M059J (cell line): ENCODE results near the gene APPL1. TPM values are rescaled to one million over a fixed set of nuclear protein-coding genes. Genes with fewer than 3 reads are reported as not detected.
A peak's percentile ranks its signal among the peaks of the same experiment; 100 is the strongest.

Experiments used
- DNase-seq: peaks from one replicate; pipeline ENCODE4 v3.0.0-alpha.2; 2012; ENCODE audit warnings: low read depth
- total RNA-seq: library from RNA; depleted of rRNA; stranded (reverse); fragments of >200 nt; shearing (Covaris generic); gene quantifications from 2 replicates; pipeline ENCODE4 v1.2.3, GENCODE V29; 2014; rRNA removed

The APPL1 gene, protein sequence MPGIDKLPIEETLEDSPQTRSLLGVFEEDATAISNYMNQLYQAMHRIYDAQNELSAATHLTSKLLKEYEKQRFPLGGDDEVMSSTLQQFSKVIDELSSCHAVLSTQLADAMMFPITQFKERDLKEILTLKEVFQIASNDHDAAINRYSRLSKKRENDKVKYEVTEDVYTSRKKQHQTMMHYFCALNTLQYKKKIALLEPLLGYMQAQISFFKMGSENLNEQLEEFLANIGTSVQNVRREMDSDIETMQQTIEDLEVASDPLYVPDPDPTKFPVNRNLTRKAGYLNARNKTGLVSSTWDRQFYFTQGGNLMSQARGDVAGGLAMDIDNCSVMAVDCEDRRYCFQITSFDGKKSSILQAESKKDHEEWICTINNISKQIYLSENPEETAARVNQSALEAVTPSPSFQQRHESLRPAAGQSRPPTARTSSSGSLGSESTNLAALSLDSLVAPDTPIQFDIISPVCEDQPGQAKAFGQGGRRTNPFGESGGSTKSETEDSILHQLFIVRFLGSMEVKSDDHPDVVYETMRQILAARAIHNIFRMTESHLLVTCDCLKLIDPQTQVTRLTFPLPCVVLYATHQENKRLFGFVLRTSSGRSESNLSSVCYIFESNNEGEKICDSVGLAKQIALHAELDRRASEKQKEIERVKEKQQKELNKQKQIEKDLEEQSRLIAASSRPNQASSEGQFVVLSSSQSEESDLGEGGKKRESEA
- 12.8 and 19.0 TPM in 2 replicates for total RNA-seq

DNA sequence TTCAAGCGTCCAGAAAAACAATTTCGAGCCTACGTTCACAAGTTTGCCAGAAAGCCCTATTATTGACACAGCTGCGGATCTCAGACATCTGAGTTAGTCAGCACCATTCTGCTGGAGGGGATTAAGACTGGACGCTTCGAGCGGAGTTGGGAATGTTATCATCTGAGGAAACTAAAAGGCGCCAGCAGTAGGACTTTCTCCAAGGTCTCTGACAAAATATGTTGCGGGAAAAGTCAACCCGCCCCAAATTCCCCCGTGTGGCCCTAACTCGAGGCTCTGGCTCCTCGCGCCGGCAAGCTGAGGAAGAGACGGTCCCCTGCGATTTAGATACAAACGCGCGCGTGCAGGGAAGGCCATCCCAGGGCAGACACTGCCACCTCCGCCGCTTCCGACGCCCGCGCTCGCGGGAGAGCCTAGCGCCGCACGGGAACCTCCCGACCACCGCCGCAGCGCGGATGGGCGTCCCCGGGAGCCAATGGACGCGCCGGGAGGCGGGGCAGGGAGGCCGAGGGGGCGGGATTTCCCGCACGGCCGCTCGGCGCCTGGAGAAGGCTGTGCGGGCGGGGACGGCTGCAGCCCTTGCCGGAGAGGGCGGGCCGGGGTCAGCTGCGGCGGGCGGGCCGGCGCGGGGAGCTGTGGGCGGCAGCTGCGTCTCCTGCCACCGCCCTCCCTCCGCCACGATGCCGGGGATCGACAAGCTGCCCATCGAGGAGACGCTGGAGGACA is at the start of gene APPL1:
TSS of gene APPL1 (plus strand) at position 526 of the 726 bp plus-strand sequence. CDS start at position 681, 155 bp downstream.
- DNase-seq = peak; percentile 83

- DNase-seq = peak; percentile 38
Observed at GRCh38 chr3:57179580-57180410, 47.7 kb upstream of the APPL1 start.

- DNase-seq = no peak
Observed at GRCh38 chr3:57184526-57184925, 43.0 kb upstream of the APPL1 start.

DNA sequence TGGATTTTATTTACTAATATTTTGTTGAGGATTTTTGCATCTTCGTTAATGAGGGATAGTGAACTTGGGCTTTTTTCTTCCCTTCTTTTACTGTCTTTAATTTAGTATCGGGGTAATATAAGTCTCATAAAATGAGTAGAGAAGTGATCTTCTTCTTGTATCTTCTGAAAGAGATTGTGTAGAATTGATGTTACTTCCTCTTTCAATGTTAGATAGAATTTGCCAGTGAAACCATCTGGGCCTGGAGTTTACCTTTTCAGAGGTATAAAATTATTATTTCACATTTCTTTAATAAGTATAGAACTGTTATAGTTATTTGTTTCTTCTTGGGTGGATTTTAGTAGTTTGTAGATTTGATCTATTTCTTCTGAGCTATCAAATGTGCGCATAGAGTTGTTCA is 35.5 kb upstream of the APPL1 start:
- DNase-seq = no peak

DNA sequence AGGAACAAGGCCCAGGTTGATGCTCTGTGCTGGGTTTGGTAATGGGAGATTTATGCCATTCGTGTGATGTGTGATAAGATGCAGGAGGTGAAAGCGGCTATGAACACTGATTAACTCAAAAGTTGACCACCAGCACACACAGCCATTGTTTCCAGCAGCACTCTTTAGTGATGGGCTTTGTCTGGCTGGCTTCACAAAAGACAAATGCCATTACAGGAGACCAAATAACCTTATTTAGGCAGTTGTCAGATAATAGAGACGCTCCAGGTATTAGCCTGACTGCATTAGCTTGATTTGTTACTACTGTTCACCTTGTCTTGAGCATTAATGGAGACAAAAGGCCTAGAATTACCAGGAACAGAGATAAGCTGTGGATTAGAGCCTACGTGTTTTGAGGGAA is 32.9 kb upstream of the APPL1 start:
- DNase-seq = no peak

GRCh38 chr3:57199895-57200297 is 27.6 kb upstream of the APPL1 start, which contains the start of gene HESX1:
TSS of gene HESX1 (minus strand) at chr3:57199978. CDS start at chr3:57199918, 60 bp downstream.
- no peak for DNase-seq

DNA sequence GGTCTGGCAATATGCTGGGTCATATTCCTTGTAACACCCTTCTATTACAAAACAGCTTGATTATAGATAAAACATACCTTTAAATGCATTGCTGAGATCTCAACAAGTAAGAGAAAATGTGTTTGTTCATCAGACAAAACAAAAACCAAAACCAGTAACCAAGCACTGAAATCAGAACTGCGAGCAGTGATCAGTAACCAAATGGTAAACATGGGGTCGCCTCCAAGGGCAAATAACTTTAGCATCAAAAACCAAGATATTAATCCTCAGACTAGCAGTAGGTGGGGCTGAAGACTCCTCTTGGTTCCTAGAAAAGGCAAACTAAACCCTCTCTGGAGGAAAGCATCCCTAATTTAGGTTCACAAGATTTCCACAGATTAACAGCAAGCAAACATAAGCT is 21.1 kb upstream of the APPL1 start:
- DNase-seq = no peak

DNA sequence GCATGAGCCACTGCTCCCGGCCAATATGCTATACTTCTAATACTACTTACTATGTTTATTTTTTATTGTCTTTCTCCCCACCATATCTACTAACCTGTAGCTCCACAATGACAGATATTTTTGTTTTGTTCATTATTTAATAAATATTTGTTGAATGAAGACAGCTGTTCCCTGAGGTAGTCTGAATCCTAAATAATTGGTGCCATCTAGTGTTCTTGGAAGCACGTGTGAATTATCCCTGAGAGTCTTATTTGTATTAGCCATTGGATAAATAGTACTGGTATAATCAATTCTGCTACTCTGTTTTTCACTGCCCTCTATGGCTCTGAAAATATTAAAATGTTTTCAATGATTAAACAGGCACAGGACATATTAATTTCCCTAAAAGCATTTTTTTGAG is 5.6 kb upstream of the APPL1 start:
- DNase-seq = peak; percentile 20

DNA sequence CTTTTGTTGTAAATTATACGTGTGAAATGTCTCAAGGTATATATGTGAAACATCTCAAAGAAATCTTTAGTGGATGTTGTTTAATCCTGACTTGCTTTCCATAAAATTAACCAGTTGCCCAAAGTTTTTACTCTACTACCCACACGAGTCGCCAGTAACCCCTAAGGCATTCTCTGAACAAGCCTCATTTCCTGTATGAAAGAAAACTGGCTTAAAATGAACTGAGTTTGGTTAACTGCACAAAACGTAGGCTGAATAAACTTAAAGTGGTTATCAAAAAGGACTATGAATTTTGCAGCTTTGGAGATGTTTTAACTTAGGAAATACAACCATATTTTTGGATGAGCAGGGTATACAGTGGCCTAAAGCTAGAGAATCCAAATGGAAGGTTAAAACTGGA is 2.7 kb upstream of the APPL1 start:
- DNase-seq = peak; percentile 40

GRCh38 chr3:57226176-57226575 is 1.4 kb upstream of the APPL1 start:
- DNase-seq = no peak

DNA sequence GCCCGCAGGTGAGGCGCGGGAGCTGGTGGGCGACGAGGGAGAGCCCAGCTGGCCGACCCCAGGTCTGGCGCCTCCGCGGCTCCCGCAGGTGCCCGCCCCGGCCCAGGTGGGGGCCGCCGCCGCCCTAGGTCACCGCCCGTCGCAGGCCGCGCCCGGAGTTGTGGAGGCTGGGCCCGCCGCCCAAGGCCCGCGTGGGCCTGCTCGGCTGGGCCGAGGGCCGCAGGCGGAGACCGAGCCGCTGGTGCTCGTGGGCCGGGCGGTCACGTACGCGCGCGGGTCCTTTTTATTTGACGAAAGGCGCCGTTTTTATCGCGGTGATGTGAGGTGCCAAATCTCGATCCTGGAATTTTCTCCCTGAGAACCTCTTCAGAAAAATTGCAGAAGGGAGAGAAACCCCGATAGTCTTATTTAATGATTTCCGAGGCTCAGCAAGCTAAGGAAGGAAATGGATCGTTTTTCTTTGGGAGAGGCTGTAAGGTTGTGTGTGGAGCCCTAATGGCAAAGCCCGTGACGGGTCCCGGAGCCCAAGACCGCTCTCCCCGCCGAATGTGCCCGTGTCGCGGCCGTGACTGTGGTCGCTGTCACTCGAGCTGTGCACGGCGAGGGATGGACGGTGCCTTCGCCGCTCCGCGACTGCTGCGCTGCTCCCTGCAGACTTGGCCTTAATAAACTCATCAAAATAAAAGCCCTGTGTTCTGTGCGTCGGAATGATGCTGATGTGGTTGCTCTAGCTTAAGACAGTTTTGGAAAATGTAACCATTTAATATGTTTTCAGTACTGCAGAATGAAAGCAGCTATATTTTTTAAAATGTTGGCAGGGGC is 612 bp downstream of the APPL1 start:
- peak; percentile 54 for DNase-seq

DNA sequence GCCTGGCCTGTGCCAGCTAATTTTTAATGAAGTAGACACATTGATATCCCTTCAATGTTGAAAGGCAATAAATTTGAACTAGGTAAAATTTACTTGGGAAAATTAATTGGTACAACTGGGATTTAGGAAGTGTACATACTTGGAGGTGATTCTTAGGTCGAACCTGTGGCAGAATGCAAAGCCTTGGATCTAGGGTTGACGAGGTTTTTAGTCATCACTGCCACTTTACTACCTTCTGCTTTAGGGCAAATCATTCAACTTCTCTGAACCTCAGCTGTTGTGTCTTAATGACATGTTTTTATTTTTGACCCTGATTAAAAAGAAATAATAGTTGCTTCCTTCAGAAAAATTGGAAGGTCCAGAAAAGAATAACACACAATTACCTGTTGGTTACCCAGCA is 2.5 kb downstream of the APPL1 start:
- peak; percentile 54 for DNase-seq

GRCh38 chr3:57233799-57234198 is 6.3 kb downstream of the APPL1 start:
- no peak for DNase-seq

- DNase-seq = no peak
Observed at GRCh38 chr3:57234613-57235575, 7.4 kb downstream of the APPL1 start.

DNA sequence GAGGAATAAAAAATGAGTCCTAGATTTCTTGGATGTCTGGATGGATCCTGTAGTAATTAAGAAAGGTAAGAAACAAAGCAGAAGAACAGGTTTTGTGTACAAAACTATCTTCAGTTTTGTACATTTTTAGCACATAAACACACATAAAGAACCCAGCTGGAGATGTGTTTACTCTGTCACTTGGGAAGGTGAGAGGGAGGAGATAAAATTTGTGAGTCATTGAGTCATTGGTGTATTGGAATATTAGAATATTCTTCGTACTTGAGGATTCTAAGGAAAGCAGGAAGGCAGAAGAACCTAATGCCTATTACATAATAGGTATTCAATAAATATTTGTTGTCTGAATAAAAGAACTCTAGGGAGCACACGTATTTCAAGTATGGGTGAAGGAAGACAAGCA is 17.4 kb downstream of the APPL1 start:
- no peak for DNase-seq

- no peak for DNase-seq
Observed at GRCh38 chr3:57252404-57252803, 24.9 kb downstream of the APPL1 start.

DNA sequence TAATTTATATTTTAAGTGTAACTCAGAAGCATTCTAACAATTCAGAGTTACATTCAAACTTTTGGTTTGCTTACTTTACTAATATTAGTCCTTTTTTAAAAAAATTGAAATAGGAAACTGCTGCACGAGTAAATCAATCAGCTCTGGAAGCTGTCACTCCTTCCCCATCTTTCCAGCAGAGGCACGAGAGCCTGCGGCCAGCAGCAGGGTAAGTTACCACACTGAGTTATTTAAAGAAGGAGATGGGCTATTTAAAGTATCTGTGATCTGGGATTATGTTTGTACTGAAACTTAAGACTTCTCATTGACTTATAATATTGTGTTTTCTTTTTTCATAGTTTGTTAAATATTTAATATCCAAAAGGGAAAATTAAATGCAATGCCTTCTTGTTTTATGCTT is 29.3 kb downstream of the APPL1 start:
- DNase-seq = no peak

- no peak for DNase-seq
Observed at GRCh38 chr3:57257678-57258077, 30.1 kb downstream of the APPL1 start.

- DNase-seq = no peak
Observed at GRCh38 chr3:57261119-57261518, 33.6 kb downstream of the APPL1 start.
